ENCODE results near the gene KMT2E. TPM values are rescaled to one million over a fixed set of nuclear protein-coding genes. Genes with fewer than 3 reads are reported as not detected.

Gene KMT2E
- total RNA-seq, 2 experiments from 2014 or later, result 295 to 296 TPM

GRCh38 chr7:105132335-105132734 is 118.3 kb downstream of the KMT2E start:
- Histone ChIP-seq H3K4me1 (ENCODE audit: insufficient read depth, low read length) (peaks cover 8% of the 10 kb centered on the region), H3K9me3 (ENCODE audit: control insufficient read depth in 1 of 2, insufficient read depth in 1 of 2, low read length in 2 of 2) (no peaks in the 10 kb centered on the region), H3K4me3 (ENCODE audit: low read length) (no peak overlapping the region), H3K27ac (ENCODE audit: low read depth in 1 of 2, low read length in 2 of 2) (no peak overlapping the region), H3K27me3 (ENCODE audit: control insufficient read depth in 1 of 2, insufficient read depth in 2 of 2, low read length in 2 of 2) (no peaks in the 10 kb centered on the region), H3K36me3 (ENCODE audit: insufficient read depth, low read length) (peaks cover 74% of the 10 kb centered on the region)
- CTCF ChIA-PET, result no interaction called here
- Mint-ChIP-seq H3K27me3 (no peaks in the 10 kb centered on the region), H3K27ac (no peak overlapping the region), H3K36me3 (ENCODE audit: low read depth) (peaks cover 77% of the 10 kb centered on the region), H3K4me1 (ENCODE audit: low read depth) (peaks cover 20% of the 10 kb centered on the region), H3K9me3 (no peaks in the 10 kb centered on the region), H3K4me3 (no peak overlapping the region)
- DNase-seq, result no peak
- no peak for ATAC-seq (ENCODE audit: poor library complexity)
- intact Hi-C loops (cut with DNase I, micrococcal nuclease), result no loop called here
- no peak for TF ChIP-seq CTCF (IDR thresholded peaks at IDR 0.05)
- POLR2A ChIA-PET, result no interaction called here

GRCh38 chr7:105132835-105133234 is 118.8 kb downstream of the KMT2E start:
- Mint-ChIP-seq H3K36me3 (ENCODE audit: low read depth) (peaks cover 80% of the 10 kb centered on the region), H3K27me3 (no peaks in the 10 kb centered on the region), H3K4me1 (ENCODE audit: low read depth) (peaks cover 25% of the 10 kb centered on the region), H3K27ac (no peak overlapping the region), H3K9me3 (no peaks in the 10 kb centered on the region), H3K4me3 (no peak overlapping the region)
- Histone ChIP-seq H3K9me3 (ENCODE audit: control insufficient read depth in 1 of 2, insufficient read depth in 1 of 2, low read length in 2 of 2) (no peaks in the 10 kb centered on the region), H3K4me3 (ENCODE audit: low read length) (no peak overlapping the region), H3K27ac (ENCODE audit: low read depth in 1 of 2, low read length in 2 of 2) (no peak overlapping the region), H3K36me3 (ENCODE audit: insufficient read depth, low read length) (peaks cover 75% of the 10 kb centered on the region), H3K4me1 (ENCODE audit: insufficient read depth, low read length) (peaks cover 8% of the 10 kb centered on the region), H3K27me3 (ENCODE audit: control insufficient read depth in 1 of 2, insufficient read depth in 2 of 2, low read length in 2 of 2) (no peaks in the 10 kb centered on the region)
- ATAC-seq (ENCODE audit: poor library complexity) (no peak), DNase-seq (no peak)
- POLR2A ChIA-PET, result no interaction called here
- CTCF ChIA-PET, result no interaction called here
- no peak for TF ChIP-seq CTCF (IDR thresholded peaks at IDR 0.05)
- intact Hi-C loops (cut with DNase I, micrococcal nuclease), result no loop called here

GRCh38 chr7:105133358-105133757 is 119.4 kb downstream of the KMT2E start:
- ChIA-PET POLR2A (no interaction called here), CTCF (no interaction called here)
- H3K27ac ChIP-seq (ENCODE audit: low read depth in 1 of 2, low read length in 2 of 2), result no peak overlapping the region
- no peaks in the 10 kb centered on the region for H3K27me3 ChIP-seq (ENCODE audit: control insufficient read depth in 1 of 2, insufficient read depth in 2 of 2, low read length in 2 of 2)
- no peaks in the 10 kb centered on the region for H3K9me3 ChIP-seq (ENCODE audit: control insufficient read depth in 1 of 2, insufficient read depth in 1 of 2, low read length in 2 of 2)
- ATAC-seq (ENCODE audit: poor library complexity), result no peak
- H3K4me1 ChIP-seq (ENCODE audit: insufficient read depth, low read length), result peaks cover 8% of the 10 kb centered on the region
- TF ChIP-seq CTCF (IDR thresholded peaks at IDR 0.05), result no peak
- peaks cover 80% of the 10 kb centered on the region for H3K36me3 ChIP-seq (ENCODE audit: insufficient read depth, low read length)
- Mint-ChIP-seq H3K9me3 (no peaks in the 10 kb centered on the region), H3K36me3 (ENCODE audit: low read depth) (peaks cover 81% of the 10 kb centered on the region), H3K27ac (no peak overlapping the region), H3K4me3 (no peak overlapping the region), H3K4me1 (ENCODE audit: low read depth) (peaks cover 28% of the 10 kb centered on the region), H3K27me3 (no peaks in the 10 kb centered on the region)
- H3K4me3 ChIP-seq (ENCODE audit: low read length), result no peak overlapping the region
- no peak for DNase-seq
- intact Hi-C loops (cut with DNase I, micrococcal nuclease), result no loop called here
